AG10803 (cell line): Measurements from ENCODE around the gene ZNF581.

Experiments
- DNase-seq: peaks from one replicate; pipeline ENCODE4 v3.0.0; 2010; ENCODE audit warnings: low read depth
- H3K4me3 ChIP-seq: 2 replicates; pipeline ENCODE4 v1.5.1; 2011; ENCODE audit warnings: mild to moderate bottlenecking, low read length, control low read depth
- CTCF ChIP-seq: conservative IDR thresholded peaks from 2 replicates; pipeline ENCODE4 v1.5.1; 2011; ENCODE audit warnings: mild to moderate bottlenecking, low read length, control low read depth, inconsistent platforms

The ZNF581 gene

GRCh38 chr19:55643003-55643886, at the start of gene ZNF581:
Gene ZNF581 (plus strand): TSS chr19:55643649. CDS start chr19:55644572, 923 bp downstream.
- H3K4me3 ChIP-seq: peak within 1 kb of the TSS; percentile 70
- no peak for TF ChIP-seq CTCF
- DNase-seq: peak; percentile 74

GRCh38 chr19:55594996-55595545, 48.4 kb upstream of the ZNF581 start:
- H3K4me3 ChIP-seq: no peak overlapping the region
- DNase-seq: no peak
- no peak for TF ChIP-seq CTCF

GRCh38 chr19:55596304-55596703, 47.1 kb upstream of the ZNF581 start:
- no peak overlapping the region for H3K4me3 ChIP-seq
- DNase-seq: no peak
- TF ChIP-seq CTCF: no peak

- H3K4me3 ChIP-seq: no peak overlapping the region
- no peak for TF ChIP-seq CTCF
- DNase-seq: no peak
Observed at GRCh38 chr19:55597501-55597921, 45.9 kb upstream of the ZNF581 start.

GRCh38 chr19:55598034-55598433, 45.4 kb upstream of the ZNF581 start:
- no peak for DNase-seq
- no peak overlapping the region for H3K4me3 ChIP-seq
- TF ChIP-seq CTCF: no peak

GRCh38 chr19:55598719-55599467, 44.6 kb upstream of the ZNF581 start:
- H3K4me3 ChIP-seq: peak overlapping the region; percentile 89
- DNase-seq: peak; percentile 92
- TF ChIP-seq CTCF: no peak

- no peak for TF ChIP-seq CTCF
- DNase-seq: peak; percentile 99
- peak within 1 kb of the TSS; percentile 89 for H3K4me3 ChIP-seq
Observed at GRCh38 chr19:55599468-55599841, 44.0 kb upstream of the ZNF581 start, which contains the start of gene FIZ1. Gene FIZ1 (minus strand): TSS chr19:55599517. CDS start chr19:55597865, 1,652 bp downstream.
